Liver (tissue), 9 donors: ENCODE data around the gene TMA7B. TPM values are rescaled to one million over a fixed set of nuclear protein-coding genes. Genes with fewer than 3 reads are reported as not detected.

ENCODE experiments used
- DNase-seq: peaks from one replicate; pipeline ENCODE4 v3.0.0-alpha.2; 2017; ENCODE audit warnings: low spot score
- H3K27ac ChIP-seq, 2 donors: one replicate each; pipeline ENCODE4 v1.7.0; 2013; ENCODE audit warnings: inconsistent platforms in 2 of 2, low read length in 2 of 2, control low read depth in 1 of 2, low read depth in 1 of 2, mild to moderate bottlenecking in 1 of 2
- H3K27me3 ChIP-seq, 4 donors: one replicate each; pipeline versions ENCODE4 v1.6.1 to v1.7.0; 2013; ENCODE audit warnings: low read length in 3 of 4, inconsistent platforms in 1 of 4, mild to moderate bottlenecking in 1 of 4, moderate library complexity in 1 of 4; ENCODE audit not compliant: control insufficient read depth in 4 of 4, insufficient read depth in 4 of 4
- H3K36me3 ChIP-seq, 4 donors: one replicate each; pipeline versions ENCODE4 v1.6.1 to v1.7.0; 2013; ENCODE audit warnings: low read length in 3 of 4, mild to moderate bottlenecking in 3 of 4, low read depth in 1 of 4, moderate library complexity in 1 of 4; ENCODE audit not compliant: control insufficient read depth in 4 of 4, insufficient read depth in 3 of 4
- H3K4me1 ChIP-seq, 4 donors: one replicate each; pipeline versions ENCODE4 v1.6.1 to v1.7.0; 2013; ENCODE audit warnings: low read length in 3 of 4, mild to moderate bottlenecking in 3 of 4, moderate library complexity in 1 of 4; ENCODE audit not compliant: control insufficient read depth in 4 of 4, insufficient read depth in 4 of 4
- H3K4me3 ChIP-seq, 3 donors: one replicate each; pipeline versions ENCODE4 v1.6.1 to v1.7.0; 2013; ENCODE audit warnings: low read length in 3 of 3, control low read depth in 1 of 3, low read depth in 1 of 3, mild to moderate bottlenecking in 1 of 3
- H3K9ac ChIP-seq, 2 donors: one replicate each; pipeline ENCODE4 v1.7.0; 2013; ENCODE audit warnings: low read length in 2 of 2, mild to moderate bottlenecking in 2 of 2, moderate library complexity in 2 of 2, control low read depth in 1 of 2, low read depth in 1 of 2
- H3K9me3 ChIP-seq, 4 donors: one replicate each; pipeline versions ENCODE4 v1.6.1 to v1.7.0; 2013; ENCODE audit warnings: low read length in 3 of 4; ENCODE audit not compliant: control insufficient read depth in 4 of 4
- FOXA1 ChIP-seq: IDR thresholded peaks from 2 replicates; pipeline ENCODE4 v1.6.1; 2016; ENCODE audit warnings: antibody characterized with exemption
- HNF4A ChIP-seq, 2 donors: conservative IDR thresholded peaks; 2 replicates each; pipeline ENCODE4 v1.6.1; 2016; ENCODE audit warnings: antibody characterized with exemption in 2 of 2, mild to moderate bottlenecking in 2 of 2
- HNF4G ChIP-seq: IDR thresholded peaks from 2 replicates; pipeline ENCODE4 v1.6.1; 2016; ENCODE audit warnings: antibody characterized with exemption
- JUND ChIP-seq, 2 donors: IDR thresholded peaks; 2 replicates each; pipeline ENCODE4 v1.6.1; 2016; ENCODE audit warnings: antibody characterized with exemption in 2 of 2
- RAD21 ChIP-seq, 2 donors: IDR thresholded peaks; 2 replicates each; pipeline ENCODE4 v1.6.1; 2016; ENCODE audit warnings: antibody characterized with exemption in 2 of 2, mild to moderate bottlenecking in 2 of 2
- RXRA ChIP-seq, 2 donors: IDR thresholded peaks; 2 replicates each; pipeline ENCODE4 v1.6.1; 2017 to 2018; ENCODE audit warnings: antibody characterized with exemption in 2 of 2, mild to moderate bottlenecking in 1 of 2
- SP1 ChIP-seq: IDR thresholded peaks from 2 replicates; pipeline ENCODE4 v1.6.1; 2018; ENCODE audit warnings: antibody characterized with exemption, mild to moderate bottlenecking
- TAF1 ChIP-seq: conservative IDR thresholded peaks from 2 replicates; pipeline ENCODE4 v1.6.1; 2016; ENCODE audit warnings: antibody characterized with exemption, mild to moderate bottlenecking
- YY1 ChIP-seq: IDR thresholded peaks from 2 replicates; pipeline ENCODE4 v1.6.1; 2016; ENCODE audit warnings: antibody characterized with exemption, mild to moderate bottlenecking
- WGBS: extraction: QIAGEN DNeasy Blood & Tissue Kit; methylation state at CpG from one replicate; pipeline ENCODE4 v1.1.7; 2013; 5-methylcytosine and 5-hydroxymethylcytosine counted together
- polyA plus RNA-seq, 2 donors: library from polyadenylated mRNA; stranded (reverse) in 1 of 2; unstranded in 1 of 2; fragments of 200-250 nt in 1 of 2; fragments of >200 nt in 1 of 2; fragmentation: Nextera tagmentation in 1 of 2; extraction: Ambion mirVana in 1 of 2; gene quantifications; one replicate each; pipeline versions ENCODE4 v1.2.1 to v1.2.3, GENCODE V29; 2013 to 2015
- total RNA-seq, 2 donors: library from RNA; depleted of rRNA; stranded (reverse); fragments of >200 nt; gene quantifications; one replicate each; pipeline ENCODE4 v1.2.3, GENCODE V29; 2014
- TF ChIP-seq, protein P1 (sequence below): IDR thresholded peaks from 2 replicates; pipeline ENCODE4 v1.6.1; 2016; ENCODE audit warnings: antibody characterized with exemption
- TF ChIP-seq, protein P2 (sequence below): IDR thresholded peaks from 2 replicates; pipeline ENCODE4 v1.6.1; 2016; ENCODE audit warnings: antibody characterized with exemption
- TF ChIP-seq, protein P3 (sequence below): IDR thresholded peaks from 2 replicates; pipeline ENCODE4 v1.6.1; 2016; ENCODE audit warnings: antibody characterized with exemption
- TF ChIP-seq, protein P4 (sequence below): IDR thresholded peaks from 2 replicates; pipeline ENCODE4 v1.6.1; 2016; ENCODE audit warnings: antibody characterized with exemption, mild to moderate bottlenecking
- donor health status: healthy.
- donor health status: healthy.
- donor health status: healthy.
- donor health status: healthy.
- donor health status: healthy.

The TMA7B gene
- total and polyA plus RNA-seq, 4 donors: 0.25 to 2.1 TPM; not detected in 2

DNA sequence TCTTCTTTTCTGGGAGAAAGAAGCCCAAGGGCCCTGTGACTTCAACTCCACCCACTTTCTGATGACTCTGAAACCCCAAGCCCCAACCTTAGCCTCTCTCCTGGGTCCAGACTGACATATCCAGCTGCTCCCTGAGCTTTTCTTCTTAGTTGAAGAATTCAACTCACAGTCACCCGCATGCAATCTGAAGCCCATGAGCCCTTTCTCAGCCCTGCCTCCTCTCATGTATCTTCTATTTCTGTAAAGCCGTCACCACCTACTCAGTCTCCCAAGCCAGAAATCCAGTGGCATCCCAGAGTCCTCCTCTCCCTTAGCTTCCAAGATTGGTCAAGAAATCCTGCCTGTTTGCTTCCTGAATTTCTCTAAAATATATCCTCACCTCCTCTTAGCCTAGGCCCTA is 7.1 kb upstream of the TMA7B start:
- no peaks in the 10 kb centered on the region for H3K36me3 ChIP-seq
- H3K27ac ChIP-seq: no peak overlapping the region
- TF ChIP-seq SP1 (no peak), RXRA (IDR thresholded peaks at IDR 0.05) (no peak), RAD21 (IDR thresholded peaks at IDR 0.05) (no peak), HNF4G (no peak), JUND (IDR thresholded peaks at IDR 0.05) (no peak), FOXA1 (no peak), TAF1 (no peak)
- TF ChIP-seq, protein P1, sequence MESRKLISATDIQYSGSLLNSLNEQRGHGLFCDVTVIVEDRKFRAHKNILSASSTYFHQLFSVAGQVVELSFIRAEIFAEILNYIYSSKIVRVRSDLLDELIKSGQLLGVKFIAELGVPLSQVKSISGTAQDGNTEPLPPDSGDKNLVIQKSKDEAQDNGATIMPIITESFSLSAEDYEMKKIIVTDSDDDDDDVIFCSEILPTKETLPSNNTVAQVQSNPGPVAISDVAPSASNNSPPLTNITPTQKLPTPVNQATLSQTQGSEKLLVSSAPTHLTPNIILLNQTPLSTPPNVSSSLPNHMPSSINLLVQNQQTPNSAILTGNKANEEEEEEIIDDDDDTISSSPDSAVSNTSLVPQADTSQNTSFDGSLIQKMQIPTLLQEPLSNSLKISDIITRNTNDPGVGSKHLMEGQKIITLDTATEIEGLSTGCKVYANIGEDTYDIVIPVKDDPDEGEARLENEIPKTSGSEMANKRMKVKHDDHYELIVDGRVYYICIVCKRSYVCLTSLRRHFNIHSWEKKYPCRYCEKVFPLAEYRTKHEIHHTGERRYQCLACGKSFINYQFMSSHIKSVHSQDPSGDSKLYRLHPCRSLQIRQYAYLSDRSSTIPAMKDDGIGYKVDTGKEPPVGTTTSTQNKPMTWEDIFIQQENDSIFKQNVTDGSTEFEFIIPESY: no peak
- TF ChIP-seq, protein P2, sequence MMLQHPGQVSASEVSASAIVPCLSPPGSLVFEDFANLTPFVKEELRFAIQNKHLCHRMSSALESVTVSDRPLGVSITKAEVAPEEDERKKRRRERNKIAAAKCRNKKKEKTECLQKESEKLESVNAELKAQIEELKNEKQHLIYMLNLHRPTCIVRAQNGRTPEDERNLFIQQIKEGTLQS: no peak
- TF ChIP-seq, protein P3, sequence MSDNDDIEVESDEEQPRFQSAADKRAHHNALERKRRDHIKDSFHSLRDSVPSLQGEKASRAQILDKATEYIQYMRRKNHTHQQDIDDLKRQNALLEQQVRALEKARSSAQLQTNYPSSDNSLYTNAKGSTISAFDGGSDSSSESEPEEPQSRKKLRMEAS: no peak
- TF ChIP-seq, protein P4, sequence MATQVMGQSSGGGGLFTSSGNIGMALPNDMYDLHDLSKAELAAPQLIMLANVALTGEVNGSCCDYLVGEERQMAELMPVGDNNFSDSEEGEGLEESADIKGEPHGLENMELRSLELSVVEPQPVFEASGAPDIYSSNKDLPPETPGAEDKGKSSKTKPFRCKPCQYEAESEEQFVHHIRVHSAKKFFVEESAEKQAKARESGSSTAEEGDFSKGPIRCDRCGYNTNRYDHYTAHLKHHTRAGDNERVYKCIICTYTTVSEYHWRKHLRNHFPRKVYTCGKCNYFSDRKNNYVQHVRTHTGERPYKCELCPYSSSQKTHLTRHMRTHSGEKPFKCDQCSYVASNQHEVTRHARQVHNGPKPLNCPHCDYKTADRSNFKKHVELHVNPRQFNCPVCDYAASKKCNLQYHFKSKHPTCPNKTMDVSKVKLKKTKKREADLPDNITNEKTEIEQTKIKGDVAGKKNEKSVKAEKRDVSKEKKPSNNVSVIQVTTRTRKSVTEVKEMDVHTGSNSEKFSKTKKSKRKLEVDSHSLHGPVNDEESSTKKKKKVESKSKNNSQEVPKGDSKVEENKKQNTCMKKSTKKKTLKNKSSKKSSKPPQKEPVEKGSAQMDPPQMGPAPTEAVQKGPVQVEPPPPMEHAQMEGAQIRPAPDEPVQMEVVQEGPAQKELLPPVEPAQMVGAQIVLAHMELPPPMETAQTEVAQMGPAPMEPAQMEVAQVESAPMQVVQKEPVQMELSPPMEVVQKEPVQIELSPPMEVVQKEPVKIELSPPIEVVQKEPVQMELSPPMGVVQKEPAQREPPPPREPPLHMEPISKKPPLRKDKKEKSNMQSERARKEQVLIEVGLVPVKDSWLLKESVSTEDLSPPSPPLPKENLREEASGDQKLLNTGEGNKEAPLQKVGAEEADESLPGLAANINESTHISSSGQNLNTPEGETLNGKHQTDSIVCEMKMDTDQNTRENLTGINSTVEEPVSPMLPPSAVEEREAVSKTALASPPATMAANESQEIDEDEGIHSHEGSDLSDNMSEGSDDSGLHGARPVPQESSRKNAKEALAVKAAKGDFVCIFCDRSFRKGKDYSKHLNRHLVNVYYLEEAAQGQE: no peak
- H3K4me3 ChIP-seq: no peak overlapping the region
- no peak for DNase-seq
- WGBS: 97% methylated on average over 2 of the region's 2 CpGs
- no peaks in the 10 kb centered on the region for H3K27me3 ChIP-seq
- no peaks in the 10 kb centered on the region for H3K9me3 ChIP-seq
- no peaks in the 10 kb centered on the region for H3K4me1 ChIP-seq
- no peak overlapping the region for H3K9ac ChIP-seq

DNA sequence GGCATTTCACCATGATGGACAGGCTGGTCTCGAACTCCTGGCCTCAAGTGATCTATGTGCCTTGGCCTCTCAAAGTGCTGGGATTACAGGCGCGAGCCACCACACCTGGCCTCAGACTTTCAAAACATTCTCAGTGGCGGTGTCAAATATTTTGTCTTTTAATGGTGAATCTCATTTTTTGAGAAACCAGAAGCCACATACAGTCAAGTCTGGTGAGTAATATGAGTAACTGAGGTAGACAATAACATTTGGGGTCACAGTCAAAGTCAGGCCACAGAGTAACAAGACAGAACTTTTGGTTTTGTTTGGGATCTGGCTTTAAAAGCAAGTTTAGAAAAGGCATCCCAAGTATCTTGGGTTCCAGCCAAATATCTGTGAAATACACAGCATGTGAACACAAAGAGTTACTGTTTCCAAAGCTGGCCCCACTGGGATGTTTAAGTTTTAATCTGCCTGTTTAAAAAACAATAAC is 5.6 kb upstream of the TMA7B start:
- no peak for DNase-seq
- 96% methylated on average over 4 of the region's 4 CpGs for WGBS
- Histone ChIP-seq H3K9me3 (no peaks in the 10 kb centered on the region), H3K27ac (no peak overlapping the region), H3K36me3 (no peaks in the 10 kb centered on the region), H3K4me1 (no peaks in the 10 kb centered on the region), H3K4me3 (no peak overlapping the region), H3K27me3 (no peaks in the 10 kb centered on the region), H3K9ac (no peak overlapping the region)
- no peak for TF ChIP-seq FOXA1
- no peak for TF ChIP-seq HNF4G
- TF ChIP-seq, protein P2: no peak
- no peak for TF ChIP-seq SP1
- TF ChIP-seq HNF4A (conservative IDR thresholded peaks at IDR 0.05): no peak
- no peak for TF ChIP-seq YY1
